GM21529 (cell line): ENCODE measurements around the gene SH3BP4.

Source experiments
- ATAC-seq: cut with Tn5 transposase; IDR thresholded peaks from one replicate; pipeline ENCODE4 v1.9.1; 2021; ENCODE audit not compliant: unreplicated experiment

The SH3BP4 gene

GRCh38 chr2:234996069-234996940, 44.5 kb downstream of the SH3BP4 start:
- no peak for ATAC-seq

GRCh38 chr2:234996941-234997270, 45.1 kb downstream of the SH3BP4 start:
- no peak for ATAC-seq

- ATAC-seq = no peak
Observed at GRCh38 chr2:234997389-234997788, 45.6 kb downstream of the SH3BP4 start.

GRCh38 chr2:234998404-234999211, 46.8 kb downstream of the SH3BP4 start:
- no peak for ATAC-seq

GRCh38 chr2:234999740-235000425, 48.1 kb downstream of the SH3BP4 start:
- no peak for ATAC-seq

- no peak for ATAC-seq
Observed at GRCh38 chr2:235000426-235001236, 48.8 kb downstream of the SH3BP4 start.

GRCh38 chr2:235001237-235002133, 49.7 kb downstream of the SH3BP4 start:
- ATAC-seq = no peak

- no peak for ATAC-seq
Observed at GRCh38 chr2:235002198-235003095, 50.6 kb downstream of the SH3BP4 start.

- ATAC-seq = no peak
Observed at GRCh38 chr2:235003096-235003775, 51.4 kb downstream of the SH3BP4 start.

- no peak for ATAC-seq
Observed at GRCh38 chr2:235004329-235004903, 52.6 kb downstream of the SH3BP4 start.

- no peak for ATAC-seq
Observed at GRCh38 chr2:235005023-235005422, 53.2 kb downstream of the SH3BP4 start.

- ATAC-seq = no peak
Observed at GRCh38 chr2:235005603-235006259, 53.9 kb downstream of the SH3BP4 start.

- no peak for ATAC-seq
Observed at GRCh38 chr2:235006461-235006860, 54.6 kb downstream of the SH3BP4 start.

- ATAC-seq = no peak
Observed at GRCh38 chr2:235006986-235007385, 55.2 kb downstream of the SH3BP4 start.

GRCh38 chr2:235007664-235008457, 56.0 kb downstream of the SH3BP4 start:
- ATAC-seq = no peak

GRCh38 chr2:235008584-235009044, 56.8 kb downstream of the SH3BP4 start:
- no peak for ATAC-seq
